Activated CD4-positive, alpha-beta memory T cell treated with anti-CD3 and anti-CD28 coated beads for 36 hours (primary cell): Measurements from ENCODE around the gene NKAIN2. TPM values are rescaled to one million over a fixed set of nuclear protein-coding genes. Genes with fewer than 3 reads are reported as not detected.
"Not testable (repeated sequence)": the region's sequence is repeated elsewhere in the genome, so short reads cannot be mapped to it uniquely, and the experiment has no call there.

Experiments used
- CTCF ChIA-PET: fragments of 350-600 bp; sonication (Branson Sonifier 250); formaldehyde crosslinking; loops from one replicate; lab custom pipeline; 2021; ENCODE audit warnings: antibody characterized with exemption, inconsistent platforms; lab: Charles Lee
- POLR2A ChIA-PET: fragments of 350-600 bp; sonication (Branson Sonifier 250); formaldehyde crosslinking; loops from one replicate; lab custom pipeline; 2021; ENCODE audit warnings: antibody characterized with exemption; lab: Charles Lee
- DNase-seq: peaks from one replicate; pipeline ENCODE4 v3.0.0-alpha.2; 2020
- H3K27ac Mint-ChIP-seq: one replicate; pipeline ENCODE4 v1.8.0; 2021; ENCODE audit warnings: mixed read lengths
- H3K27me3 Mint-ChIP-seq: one replicate; pipeline ENCODE4 v1.8.0; 2021; ENCODE audit warnings: mixed read lengths
- H3K36me3 Mint-ChIP-seq: one replicate; pipeline ENCODE4 v1.8.0; 2021; ENCODE audit warnings: mixed read lengths
- H3K4me1 Mint-ChIP-seq: one replicate; pipeline ENCODE4 v1.8.0; 2021; ENCODE audit warnings: low read depth, mixed read lengths
- H3K4me3 Mint-ChIP-seq: one replicate; pipeline ENCODE4 v1.8.0; 2021; ENCODE audit warnings: mild to moderate bottlenecking, mixed read lengths
- H3K9me3 Mint-ChIP-seq: one replicate; pipeline ENCODE4 v1.8.0; 2021; ENCODE audit warnings: mixed read lengths
- intact Hi-C: fragments of 100-400 bp; cut with micrococcal nuclease; formaldehyde crosslinking; loops from one replicate; pipeline ENCODE4 v1.15.1; 2023
- total RNA-seq, 2 experiments: library from RNA; stranded (reverse); gene quantifications; one replicate each; pipeline ENCODE4 v1.2.3, GENCODE V29; 2021

The NKAIN2 gene
- total RNA-seq, 2 experiments from 2014 or later: not detected

- H3K27ac Mint-ChIP-seq: no peak overlapping the region
- H3K4me1 Mint-ChIP-seq: no peaks in the 10 kb centered on the region
- intact Hi-C loops: no loop called here
- ChIA-PET CTCF (no interaction called here), POLR2A (no interaction called here)
- no peaks in the 10 kb centered on the region for H3K9me3 Mint-ChIP-seq
- no peaks in the 10 kb centered on the region for H3K36me3 Mint-ChIP-seq
- no peak overlapping the region for H3K4me3 Mint-ChIP-seq
- DNase-seq: no peak
- no peaks in the 10 kb centered on the region for H3K27me3 Mint-ChIP-seq
Observed at GRCh38 chr6:124703541-124703940, 899.9 kb downstream of the NKAIN2 start.

- CTCF ChIA-PET, DNase-seq, H3K4me3 Mint-ChIP-seq, POLR2A ChIA-PET, intact Hi-C loops, H3K9me3 Mint-ChIP-seq, H3K36me3 Mint-ChIP-seq, H3K27ac Mint-ChIP-seq, H3K27me3 Mint-ChIP-seq, H3K4me1 Mint-ChIP-seq: not testable (repeated sequence)
Observed at GRCh38 chr6:124712532-124712931, 908.9 kb downstream of the NKAIN2 start.

GRCh38 chr6:124714728-124715127 is 911.1 kb downstream of the NKAIN2 start:
- CTCF ChIA-PET: no interaction called here
- Mint-ChIP-seq H3K27me3 (no peaks in the 10 kb centered on the region), H3K4me1 (no peaks in the 10 kb centered on the region), H3K4me3 (no peak overlapping the region), H3K9me3 (no peaks in the 10 kb centered on the region), H3K36me3 (no peaks in the 10 kb centered on the region), H3K27ac (no peak overlapping the region)
- DNase-seq: no peak
- POLR2A ChIA-PET: no interaction called here
- intact Hi-C loops: no loop called here

GRCh38 chr6:124719913-124720312 is 916.2 kb downstream of the NKAIN2 start:
- H3K9me3 Mint-ChIP-seq: no peaks in the 10 kb centered on the region

GRCh38 chr6:124721331-124721730 is 917.7 kb downstream of the NKAIN2 start:
- no peak for DNase-seq
- intact Hi-C loops: no loop called here
- ChIA-PET CTCF (no interaction called here), POLR2A (no interaction called here)
- H3K9me3 Mint-ChIP-seq: no peaks in the 10 kb centered on the region
- H3K4me1 Mint-ChIP-seq: no peaks in the 10 kb centered on the region
- H3K36me3 Mint-ChIP-seq: no peaks in the 10 kb centered on the region
- H3K27ac Mint-ChIP-seq: no peak overlapping the region
- no peak overlapping the region for H3K4me3 Mint-ChIP-seq
- H3K27me3 Mint-ChIP-seq: no peaks in the 10 kb centered on the region

More at GRCh38 chr6:124719913-124720312, 916.2 kb downstream of the NKAIN2 start:
- H3K27ac Mint-ChIP-seq: no peak overlapping the region
- POLR2A ChIA-PET: no interaction called here
- CTCF ChIA-PET: no interaction called here
- no peaks in the 10 kb centered on the region for H3K36me3 Mint-ChIP-seq
- H3K4me1 Mint-ChIP-seq: no peaks in the 10 kb centered on the region
- intact Hi-C loops: no loop called here
- DNase-seq: no peak
- no peaks in the 10 kb centered on the region for H3K27me3 Mint-ChIP-seq
- no peak overlapping the region for H3K4me3 Mint-ChIP-seq

GRCh38 chr6:124722141-124722878 is 918.6 kb downstream of the NKAIN2 start:
- H3K27ac Mint-ChIP-seq: no peak overlapping the region
- no peaks in the 10 kb centered on the region for H3K27me3 Mint-ChIP-seq
- no peak overlapping the region for H3K4me3 Mint-ChIP-seq
- intact Hi-C loops: no loop called here
- no peaks in the 10 kb centered on the region for H3K4me1 Mint-ChIP-seq
- CTCF ChIA-PET: no interaction called here
- DNase-seq: no peak
- H3K9me3 Mint-ChIP-seq: no peaks in the 10 kb centered on the region
- no peaks in the 10 kb centered on the region for H3K36me3 Mint-ChIP-seq
- POLR2A ChIA-PET: no interaction called here

GRCh38 chr6:124723671-124724070 is 920.0 kb downstream of the NKAIN2 start:
- no peaks in the 10 kb centered on the region for H3K36me3 Mint-ChIP-seq
- POLR2A ChIA-PET: no interaction called here

GRCh38 chr6:124737804-124738203 is 934.1 kb downstream of the NKAIN2 start:
- H3K4me1 Mint-ChIP-seq, CTCF ChIA-PET, H3K36me3 Mint-ChIP-seq, DNase-seq, H3K27ac Mint-ChIP-seq, POLR2A ChIA-PET, intact Hi-C loops, H3K9me3 Mint-ChIP-seq, H3K27me3 Mint-ChIP-seq, H3K4me3 Mint-ChIP-seq: not testable (repeated sequence)

More at GRCh38 chr6:124723671-124724070, 920.0 kb downstream of the NKAIN2 start:
- intact Hi-C loops: no loop called here
- no peaks in the 10 kb centered on the region for H3K27me3 Mint-ChIP-seq
- H3K9me3 Mint-ChIP-seq: no peaks in the 10 kb centered on the region
- no peak overlapping the region for H3K4me3 Mint-ChIP-seq
- CTCF ChIA-PET: no interaction called here
- H3K4me1 Mint-ChIP-seq: no peaks in the 10 kb centered on the region
- DNase-seq: no peak
- no peak overlapping the region for H3K27ac Mint-ChIP-seq

GRCh38 chr6:124738482-124738881 is 934.8 kb downstream of the NKAIN2 start:
- intact Hi-C loops: no loop called here
- Mint-ChIP-seq H3K27ac (no peak overlapping the region), H3K36me3 (no peaks in the 10 kb centered on the region), H3K4me1 (no peaks in the 10 kb centered on the region), H3K4me3 (no peak overlapping the region), H3K9me3 (peaks cover 4% of the 10 kb centered on the region), H3K27me3 (no peaks in the 10 kb centered on the region)
- ChIA-PET CTCF (no interaction called here), POLR2A (no interaction called here)
- no peak for DNase-seq

GRCh38 chr6:124741341-124741740 is 937.7 kb downstream of the NKAIN2 start:
- ChIA-PET CTCF (no interaction called here), POLR2A (no interaction called here)
- DNase-seq: no peak
- intact Hi-C loops: no loop called here
- no peaks in the 10 kb centered on the region for H3K36me3 Mint-ChIP-seq
- no peaks in the 10 kb centered on the region for H3K27me3 Mint-ChIP-seq
- H3K9me3 Mint-ChIP-seq: no peaks in the 10 kb centered on the region
- H3K4me1 Mint-ChIP-seq: no peaks in the 10 kb centered on the region
- no peak overlapping the region for H3K27ac Mint-ChIP-seq
- no peak overlapping the region for H3K4me3 Mint-ChIP-seq

GRCh38 chr6:124742971-124743370 is 939.3 kb downstream of the NKAIN2 start:
- H3K4me3 Mint-ChIP-seq: no peak overlapping the region
- H3K9me3 Mint-ChIP-seq: no peaks in the 10 kb centered on the region
- ChIA-PET POLR2A (no interaction called here), CTCF (no interaction called here)
- DNase-seq: no peak
- H3K4me1 Mint-ChIP-seq: no peaks in the 10 kb centered on the region
- no peaks in the 10 kb centered on the region for H3K36me3 Mint-ChIP-seq
- H3K27me3 Mint-ChIP-seq: peaks cover 1% of the 10 kb centered on the region
- intact Hi-C loops: no loop called here
- H3K27ac Mint-ChIP-seq: no peak overlapping the region

GRCh38 chr6:124743420-124743819 is 939.8 kb downstream of the NKAIN2 start:
- no peak for DNase-seq
- H3K27ac Mint-ChIP-seq: no peak overlapping the region
- H3K36me3 Mint-ChIP-seq: no peaks in the 10 kb centered on the region
- H3K27me3 Mint-ChIP-seq: peaks cover 1% of the 10 kb centered on the region
- H3K9me3 Mint-ChIP-seq: no peaks in the 10 kb centered on the region
- no peak overlapping the region for H3K4me3 Mint-ChIP-seq
- CTCF ChIA-PET: no interaction called here
- no peaks in the 10 kb centered on the region for H3K4me1 Mint-ChIP-seq
- POLR2A ChIA-PET: no interaction called here
- intact Hi-C loops: no loop called here

- Mint-ChIP-seq H3K27me3 (peaks cover 1% of the 10 kb centered on the region), H3K27ac (no peak overlapping the region), H3K9me3 (no peaks in the 10 kb centered on the region), H3K4me3 (no peak overlapping the region), H3K36me3 (no peaks in the 10 kb centered on the region), H3K4me1 (no peaks in the 10 kb centered on the region)
- ChIA-PET POLR2A (no interaction called here), CTCF (no interaction called here)
- intact Hi-C loops: no loop called here
- no peak for DNase-seq
Observed at GRCh38 chr6:124747349-124747748, 943.7 kb downstream of the NKAIN2 start.
